Measurements from ENCODE around the gene CALD1. TPM values are rescaled to one million over a fixed set of nuclear protein-coding genes. Genes with fewer than 3 reads are reported as not detected.

Gene CALD1
- total RNA-seq, 1 donor from 2014 or later: 230 TPM

GRCh38 chr7:134813663-134814396 is 34.4 kb downstream of the CALD1 start:
- Mint-ChIP-seq H3K4me3 (ENCODE audit: unreplicated experiment) (peak overlapping the region; percentile 61), H3K4me1 (ENCODE audit: unreplicated experiment) (peaks cover 63% of the 10 kb centered on the region), H3K36me3 (ENCODE audit: low read depth, unreplicated experiment) (peaks cover 33% of the 10 kb centered on the region), H3K27ac (ENCODE audit: unreplicated experiment) (peak overlapping the region; percentile 93), H3K9me3 (ENCODE audit: unreplicated experiment) (no peaks in the 10 kb centered on the region), H3K27me3 (ENCODE audit: unreplicated experiment) (peaks cover 7% of the 10 kb centered on the region)
- no peak for DNase-seq (ENCODE audit: low spot score)
- TF ChIP-seq CTCF (IDR thresholded peaks at IDR 0.05; ENCODE audit: unreplicated experiment): no peak

GRCh38 chr7:134814730-134815364 is 35.4 kb downstream of the CALD1 start:
- H3K4me1 Mint-ChIP-seq (ENCODE audit: unreplicated experiment): peaks cover 73% of the 10 kb centered on the region
- peak overlapping the region; percentile 70 for H3K27ac Mint-ChIP-seq (ENCODE audit: unreplicated experiment)
- H3K27me3 Mint-ChIP-seq (ENCODE audit: unreplicated experiment): peaks cover 7% of the 10 kb centered on the region
- peaks cover 33% of the 10 kb centered on the region for H3K36me3 Mint-ChIP-seq (ENCODE audit: low read depth, unreplicated experiment)
- H3K9me3 Mint-ChIP-seq (ENCODE audit: unreplicated experiment): no peaks in the 10 kb centered on the region
- no peak for DNase-seq (ENCODE audit: low spot score)
- H3K4me3 Mint-ChIP-seq (ENCODE audit: unreplicated experiment): peak overlapping the region; percentile 81
- TF ChIP-seq CTCF (IDR thresholded peaks at IDR 0.05; ENCODE audit: unreplicated experiment): no peak

- H3K36me3 Mint-ChIP-seq (ENCODE audit: low read depth, unreplicated experiment): peaks cover 7% of the 10 kb centered on the region
- DNase-seq (ENCODE audit: low spot score): no peak
- no peak for TF ChIP-seq CTCF (IDR thresholded peaks at IDR 0.05; ENCODE audit: unreplicated experiment)
- peak overlapping the region; percentile 64 for H3K27ac Mint-ChIP-seq (ENCODE audit: unreplicated experiment)
- H3K4me3 Mint-ChIP-seq (ENCODE audit: unreplicated experiment): no peak overlapping the region
- H3K9me3 Mint-ChIP-seq (ENCODE audit: unreplicated experiment): no peaks in the 10 kb centered on the region
- peaks cover 50% of the 10 kb centered on the region for H3K4me1 Mint-ChIP-seq (ENCODE audit: unreplicated experiment)
- peaks cover 3% of the 10 kb centered on the region for H3K27me3 Mint-ChIP-seq (ENCODE audit: unreplicated experiment)
Measured at GRCh38 chr7:134818613-134819345, 39.3 kb downstream of the CALD1 start.

- peaks cover 44% of the 10 kb centered on the region for H3K4me1 Mint-ChIP-seq (ENCODE audit: unreplicated experiment)
- H3K27ac Mint-ChIP-seq (ENCODE audit: unreplicated experiment): peak overlapping the region; percentile 64
- TF ChIP-seq CTCF (IDR thresholded peaks at IDR 0.05; ENCODE audit: unreplicated experiment): no peak
- H3K9me3 Mint-ChIP-seq (ENCODE audit: unreplicated experiment): no peaks in the 10 kb centered on the region
- H3K27me3 Mint-ChIP-seq (ENCODE audit: unreplicated experiment): no peaks in the 10 kb centered on the region
- peaks cover 4% of the 10 kb centered on the region for H3K36me3 Mint-ChIP-seq (ENCODE audit: low read depth, unreplicated experiment)
- no peak overlapping the region for H3K4me3 Mint-ChIP-seq (ENCODE audit: unreplicated experiment)
- no peak for DNase-seq (ENCODE audit: low spot score)
Measured at GRCh38 chr7:134819401-134819800, 40.0 kb downstream of the CALD1 start.

Data from endothelial cell (in vitro differentiated cells).